HG03575 (cell line): ENCODE measurements around the gene GSG1L.
"Not testable (repeated sequence)": the region's sequence is repeated elsewhere in the genome, so short reads cannot be mapped to it uniquely, and the experiment has no call there.

Experiments
- ATAC-seq: cut with Tn5 transposase; IDR thresholded peaks from one replicate; pipeline ENCODE4 v1.9.1; 2021; ENCODE audit not compliant: unreplicated experiment, insufficient number of reproducible peaks, low FRiP score; ENCODE audit errors: extremely low read depth

GSG1L gene

DNA sequence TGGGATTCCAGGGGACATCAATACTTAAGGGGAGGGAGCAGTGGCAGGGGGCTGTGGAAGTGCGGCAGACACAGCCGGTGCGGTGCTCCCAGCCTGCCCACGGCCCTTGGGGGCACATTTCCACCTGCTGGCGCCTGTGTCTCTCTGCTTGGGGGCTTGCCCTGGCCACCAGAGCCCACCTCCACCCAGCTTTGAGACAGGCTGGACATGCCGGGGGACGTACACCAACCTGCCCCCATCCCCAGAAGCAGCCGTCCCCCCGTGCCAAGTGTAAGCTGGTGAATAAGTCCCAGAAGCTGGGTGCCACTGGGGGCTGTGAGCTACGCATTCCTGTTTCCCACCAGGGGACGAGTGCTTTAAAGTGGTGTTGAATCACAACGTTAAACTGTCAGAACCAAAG lies 172.6 kb downstream of the GSG1L start:
- no peak for ATAC-seq

DNA sequence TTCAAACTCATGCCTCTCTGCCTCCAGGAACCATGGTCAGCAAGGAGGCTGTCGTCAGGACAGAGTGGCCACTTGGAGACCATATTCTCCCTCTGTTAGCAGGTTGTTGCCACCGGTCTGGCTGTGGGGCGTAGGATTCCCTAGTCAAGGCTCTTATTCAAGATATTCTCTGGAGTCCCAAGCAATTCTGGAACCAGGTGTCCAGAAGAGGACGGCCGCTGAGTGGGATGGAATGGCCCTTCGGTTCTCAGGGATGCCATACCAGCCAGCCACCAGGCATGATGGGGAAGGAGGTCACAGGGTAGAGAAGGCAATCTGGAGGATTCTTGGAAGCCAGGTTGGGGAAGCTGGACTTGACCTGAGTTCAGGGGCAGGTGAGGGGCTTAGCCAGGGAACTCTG lies 173.5 kb downstream of the GSG1L start:
- no peak for ATAC-seq

DNA sequence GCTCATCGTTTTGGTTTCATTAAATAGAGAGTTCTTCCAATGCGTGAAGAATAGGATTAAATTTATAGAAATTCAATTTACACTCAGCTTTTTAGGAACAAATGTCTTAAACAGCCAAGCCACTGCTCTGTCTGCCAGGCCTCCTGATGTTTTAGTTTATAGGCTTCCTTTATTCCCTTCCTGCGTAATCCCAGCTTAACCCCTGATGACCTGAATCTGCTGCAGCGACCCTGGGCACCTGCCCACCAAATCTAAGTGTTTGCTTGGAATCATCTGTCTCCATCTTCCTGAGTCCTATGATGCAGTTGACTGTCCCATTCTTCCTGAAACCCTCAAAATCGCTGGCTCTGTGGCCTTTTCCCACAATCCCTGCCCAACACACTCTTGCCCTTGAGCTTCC lies 179.9 kb downstream of the GSG1L start:
- no peak for ATAC-seq

DNA sequence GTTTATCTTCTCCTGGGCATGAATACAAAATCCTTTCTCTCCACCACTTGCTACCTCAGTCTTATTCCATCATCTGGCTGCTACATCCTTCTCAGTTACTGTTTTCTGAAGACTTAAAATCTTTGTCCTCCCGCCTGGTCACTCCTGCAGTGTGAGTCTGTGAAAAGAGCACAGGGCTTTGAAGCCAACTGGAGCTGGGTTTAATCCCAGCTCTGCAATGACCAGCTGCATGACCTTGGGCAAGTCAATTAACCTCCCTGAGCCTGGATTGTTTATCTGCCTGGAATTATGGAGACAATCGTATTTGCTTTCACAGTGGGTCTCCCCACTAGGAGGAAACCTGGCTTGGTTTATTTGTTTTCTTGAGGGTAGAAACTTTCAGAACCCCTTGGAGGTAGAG lies 183.2 kb downstream of the GSG1L start:
- ATAC-seq: no peak

DNA sequence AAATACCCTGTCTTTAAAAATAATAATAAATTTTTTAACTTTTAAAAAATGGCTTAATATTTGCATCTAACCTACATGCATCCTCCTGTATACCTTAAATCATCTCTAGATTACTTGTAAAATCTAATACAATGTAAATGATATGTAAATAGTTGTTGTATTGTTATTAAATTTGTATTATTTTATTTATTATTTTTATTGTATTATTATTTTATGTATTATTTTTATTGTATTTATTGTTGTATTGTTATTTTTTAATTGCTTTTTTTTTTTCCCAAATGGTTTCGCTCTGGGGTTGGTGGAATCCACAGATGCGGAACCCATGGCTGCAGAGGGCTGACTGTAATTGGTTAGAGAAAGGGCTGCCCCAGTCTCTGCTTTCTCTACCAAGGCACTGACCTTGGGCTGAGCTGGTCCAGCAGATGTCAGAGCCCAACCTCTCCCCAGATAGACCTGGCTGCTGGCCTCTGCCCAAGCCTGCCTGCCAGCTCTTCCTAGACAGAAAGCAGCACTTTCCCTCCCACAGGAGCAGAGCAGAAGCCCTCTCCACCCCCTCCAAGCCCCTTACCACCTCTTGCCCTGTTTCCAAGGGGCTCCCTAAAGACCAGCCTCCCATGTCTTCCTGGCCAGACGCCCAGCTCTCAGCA lies 183.8 kb downstream of the GSG1L start:
- no peak for ATAC-seq

DNA sequence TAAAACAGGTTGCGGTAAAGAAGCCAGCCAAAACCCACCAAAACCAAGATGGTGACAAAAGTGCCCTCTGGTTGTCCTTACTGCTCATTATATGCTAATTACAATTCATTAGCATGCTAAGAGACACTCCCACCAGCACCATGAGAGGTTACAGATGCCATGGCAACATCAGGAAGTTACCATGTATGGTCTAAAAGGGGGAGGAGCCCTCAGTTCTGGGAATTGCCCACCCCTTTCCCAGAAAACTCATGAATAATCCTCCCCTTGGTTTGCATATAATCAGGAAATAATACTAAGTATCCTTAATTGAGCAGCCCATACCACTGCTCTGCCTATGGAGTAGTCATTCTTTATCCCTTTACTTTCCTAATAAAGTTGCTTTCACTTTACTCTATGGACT lies 190.9 kb downstream of the GSG1L start:
- not testable (repeated sequence) for ATAC-seq

DNA sequence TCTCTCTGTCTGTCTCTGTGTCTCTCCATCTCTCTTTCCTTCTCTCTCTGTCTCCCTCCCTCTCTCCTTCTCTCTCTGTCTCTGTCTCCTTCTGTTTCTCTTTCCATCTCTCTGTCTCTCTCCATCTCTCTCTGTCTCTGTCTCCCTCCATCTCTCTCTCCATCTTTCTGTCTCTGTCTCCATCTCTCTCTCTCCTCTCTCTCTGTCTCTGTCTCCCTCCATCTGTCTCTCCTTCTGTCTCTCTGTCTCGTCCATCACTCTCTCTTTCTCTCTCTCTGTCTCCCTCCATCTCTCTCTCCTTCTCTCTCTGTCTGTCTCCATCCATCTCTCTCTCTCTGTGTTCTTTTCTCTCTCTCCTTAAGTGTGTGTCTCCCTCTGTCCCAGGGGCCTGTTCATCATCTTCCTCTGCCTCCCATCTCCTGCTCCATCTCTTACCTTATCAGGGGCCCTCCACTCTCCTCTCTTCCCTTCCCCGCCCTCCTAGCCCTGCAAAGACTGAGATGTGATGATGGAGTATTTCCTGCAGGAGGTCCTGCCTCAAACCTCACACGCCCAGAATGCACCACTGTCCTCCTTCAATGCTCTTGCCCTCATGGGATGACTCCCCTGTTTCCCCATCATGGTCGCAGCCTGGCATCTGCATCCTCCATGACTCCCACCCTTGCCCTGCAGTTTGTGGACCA lies 193.3 kb downstream of the GSG1L start:
- no peak for ATAC-seq

DNA sequence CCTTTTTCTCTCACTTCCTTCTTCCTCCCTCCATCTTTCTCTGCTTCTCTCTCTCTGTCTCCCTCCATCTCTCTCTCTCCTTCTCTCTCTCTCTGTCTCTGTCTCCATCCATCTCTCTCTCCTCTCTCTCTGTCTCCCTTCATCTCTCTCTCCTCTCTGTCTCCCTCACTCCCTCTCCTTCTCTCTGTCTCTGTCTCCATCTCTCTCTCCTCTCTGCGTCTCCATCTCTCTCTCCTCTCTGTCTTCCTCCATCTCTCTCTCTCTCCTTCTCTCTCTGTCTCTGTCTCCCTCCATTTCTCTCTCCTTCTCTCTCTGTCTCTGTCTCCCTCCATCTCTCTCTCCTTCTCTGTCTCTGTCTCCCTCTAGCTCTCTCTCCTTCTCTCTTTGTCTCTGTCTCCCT lies 194.1 kb downstream of the GSG1L start:
- no peak for ATAC-seq

DNA sequence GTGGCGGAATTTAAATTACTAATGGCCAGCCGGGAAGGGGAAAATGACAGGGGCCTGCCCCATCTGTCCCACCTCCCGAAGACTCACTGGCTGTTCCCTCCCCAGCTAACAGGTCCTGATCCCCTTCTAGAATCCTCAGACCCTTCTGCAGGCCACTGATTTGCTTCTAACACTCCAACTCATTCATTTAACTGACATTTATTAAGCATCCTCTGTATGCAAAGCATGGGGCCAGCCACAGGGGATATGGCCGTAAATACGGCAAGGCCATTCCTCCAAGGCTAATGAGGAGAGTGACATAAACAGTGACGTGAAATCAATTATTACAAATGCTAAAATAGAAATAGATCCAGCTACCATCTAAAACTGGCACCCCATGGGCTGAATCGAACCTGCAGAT lies 195.3 kb downstream of the GSG1L start:
- no peak for ATAC-seq

DNA sequence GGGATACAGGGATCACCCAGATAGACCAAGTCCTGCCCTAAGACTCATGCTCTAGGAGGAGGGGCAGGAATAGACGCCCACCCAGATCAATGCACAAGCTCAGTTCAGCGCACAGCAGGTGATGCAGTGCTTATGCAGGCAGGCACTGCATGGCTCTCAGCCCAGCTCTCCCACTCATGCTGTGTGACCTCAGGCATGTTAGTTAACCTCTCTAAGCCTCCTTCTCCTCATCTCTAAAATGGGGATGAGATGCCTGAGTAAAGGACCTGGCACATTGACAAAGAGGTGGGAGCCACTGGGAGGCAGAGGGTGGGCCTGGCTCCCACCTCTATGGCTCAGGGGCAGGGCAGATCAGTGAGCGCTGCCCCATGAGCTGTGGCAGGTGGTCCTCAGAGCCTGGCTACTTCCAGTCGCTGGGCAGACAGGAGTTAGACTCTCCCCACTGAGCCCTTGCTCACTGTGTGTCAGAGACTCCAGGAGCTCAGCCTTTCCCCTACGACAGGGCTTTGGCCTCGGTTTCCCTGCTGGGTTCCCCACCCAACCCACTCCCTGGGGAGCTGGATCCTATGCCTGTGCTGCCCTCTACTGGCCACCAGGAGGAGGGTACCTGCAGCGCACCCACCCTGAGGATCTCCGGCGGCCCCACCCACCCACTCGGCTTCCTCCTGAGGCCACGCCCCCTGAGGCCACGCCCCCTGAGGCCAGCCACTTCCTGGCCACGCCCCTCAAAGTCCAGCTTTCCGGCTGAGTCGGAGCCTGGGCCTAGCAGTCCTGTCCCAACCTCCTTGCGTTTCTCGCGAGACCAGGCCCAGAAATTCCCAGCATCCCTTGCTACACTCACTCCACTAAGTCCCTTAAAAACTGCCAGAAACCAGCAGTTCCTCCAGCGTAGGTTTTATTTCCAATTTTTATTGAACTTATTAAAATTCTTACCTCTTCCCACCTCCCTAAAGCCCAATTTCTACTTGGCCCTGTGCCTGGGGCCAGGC lies 196.1 kb downstream of the GSG1L start:
- no peak for ATAC-seq

DNA sequence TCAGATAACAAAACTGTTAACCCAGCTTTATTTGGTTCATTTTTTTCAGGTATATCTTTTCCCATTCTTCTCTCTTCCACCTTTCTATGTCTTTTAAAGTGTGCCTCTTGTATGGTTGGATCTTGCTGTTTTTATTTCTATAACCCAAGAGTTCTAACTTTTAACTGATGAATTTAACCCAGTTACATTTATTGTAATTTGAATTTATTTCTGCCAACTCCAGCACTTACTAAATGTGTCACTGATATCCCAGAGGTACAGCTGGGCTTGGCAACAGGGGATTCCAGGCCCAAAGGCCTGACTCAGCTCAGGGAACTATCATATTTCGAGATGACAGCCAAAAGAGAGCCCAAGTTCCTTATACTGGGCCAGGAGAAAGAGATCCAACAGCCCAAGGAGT lies 200.1 kb downstream of the GSG1L start:
- no peak for ATAC-seq

DNA sequence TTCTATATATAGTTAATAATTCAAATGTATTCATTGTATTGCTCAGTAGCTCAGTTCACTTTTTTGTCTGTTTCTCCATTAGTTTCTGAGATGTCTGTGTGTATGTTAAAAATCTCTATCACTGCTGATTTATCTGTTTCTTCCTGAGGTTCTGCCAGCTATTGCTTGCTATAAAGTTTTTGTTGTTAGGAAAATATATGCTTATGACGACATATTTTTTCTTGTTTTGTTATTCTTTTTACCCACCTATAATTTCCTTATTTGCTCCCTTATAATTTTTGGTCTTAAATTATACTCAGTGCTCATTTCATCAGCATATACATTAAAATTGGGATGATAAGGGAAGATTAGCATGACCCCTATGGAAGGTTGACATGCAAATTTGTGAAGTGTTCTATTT lies 200.6 kb downstream of the GSG1L start:
- no peak for ATAC-seq

DNA sequence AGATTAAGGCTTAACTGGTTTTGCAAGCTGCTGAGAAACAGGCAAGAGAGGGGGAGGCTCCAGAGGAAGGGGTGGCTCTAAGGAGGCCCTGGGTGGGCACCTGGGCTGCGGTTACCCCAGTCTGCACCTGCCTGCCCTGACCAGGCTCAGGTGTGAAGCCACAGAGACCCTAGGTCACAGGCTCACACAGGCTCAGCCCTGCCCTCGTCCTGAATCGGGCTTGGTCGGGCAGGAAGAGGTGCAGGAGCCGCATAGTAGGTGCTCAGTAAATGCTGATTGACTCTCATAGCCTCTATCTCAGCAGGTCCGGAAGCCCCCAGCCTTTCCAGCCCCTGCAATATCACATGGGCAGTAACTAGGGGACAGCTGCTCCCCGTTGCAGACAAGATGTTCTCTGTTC lies 203.4 kb downstream of the GSG1L start:
- ATAC-seq: no peak

DNA sequence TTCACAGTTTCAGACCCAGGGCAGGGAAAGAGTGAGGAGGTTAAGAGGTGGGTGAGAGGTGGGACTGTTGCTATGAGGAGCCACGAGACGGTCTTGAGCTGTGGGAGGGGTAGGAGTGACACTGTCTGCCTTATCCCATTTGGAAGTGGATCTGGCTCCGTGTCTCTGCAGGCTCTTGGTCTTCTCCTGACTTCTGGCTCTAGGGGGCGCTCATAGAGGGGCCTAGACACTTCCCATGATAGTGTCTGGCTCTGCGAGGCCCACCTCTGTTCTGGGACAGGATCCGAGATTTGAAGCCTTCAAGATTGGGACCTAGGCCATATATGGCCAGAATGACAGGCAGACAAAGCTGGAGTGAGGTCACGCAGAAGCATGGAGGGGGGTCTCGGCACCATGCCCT lies 204.5 kb downstream of the GSG1L start:
- no peak for ATAC-seq

DNA sequence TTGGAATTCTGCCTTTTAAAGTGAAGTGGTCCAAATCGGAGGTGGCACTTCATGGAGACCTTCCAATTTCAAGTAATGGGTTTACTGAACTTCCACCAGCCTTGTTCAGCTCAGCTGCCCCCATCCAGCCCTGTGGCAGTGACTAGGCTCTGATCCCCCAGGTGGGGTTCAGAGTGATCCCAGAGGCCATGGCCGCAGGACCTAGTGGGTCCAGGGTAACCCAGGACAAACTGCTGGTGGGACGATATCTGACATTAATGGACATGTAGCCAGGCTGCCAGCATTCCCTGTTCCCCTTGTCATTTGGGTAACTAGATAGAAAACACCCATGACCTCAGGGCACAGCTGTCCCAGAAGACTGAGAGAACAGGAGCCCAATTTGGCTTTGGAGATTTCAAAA lies 209.9 kb downstream of the GSG1L start:
- no peak for ATAC-seq

DNA sequence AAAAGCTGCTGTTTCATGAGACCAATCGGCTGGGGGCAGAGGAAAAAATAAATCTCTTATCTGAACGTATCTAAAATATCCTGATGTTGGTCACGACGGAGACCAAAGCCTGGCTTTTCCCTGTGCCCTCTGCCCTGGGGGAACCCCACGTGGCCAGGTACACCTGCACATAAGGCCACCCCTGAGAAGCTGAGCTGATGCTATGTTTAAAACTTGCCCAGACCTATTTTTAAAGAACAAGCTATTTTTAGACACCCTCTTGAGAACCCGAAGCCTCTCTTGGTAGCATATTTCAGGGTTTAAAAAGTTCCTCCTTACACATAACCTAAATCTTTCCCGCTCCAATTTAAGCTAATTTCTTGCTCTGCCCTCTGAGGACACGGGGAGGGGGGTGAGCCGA lies 210.4 kb downstream of the GSG1L start:
- ATAC-seq: no peak

DNA sequence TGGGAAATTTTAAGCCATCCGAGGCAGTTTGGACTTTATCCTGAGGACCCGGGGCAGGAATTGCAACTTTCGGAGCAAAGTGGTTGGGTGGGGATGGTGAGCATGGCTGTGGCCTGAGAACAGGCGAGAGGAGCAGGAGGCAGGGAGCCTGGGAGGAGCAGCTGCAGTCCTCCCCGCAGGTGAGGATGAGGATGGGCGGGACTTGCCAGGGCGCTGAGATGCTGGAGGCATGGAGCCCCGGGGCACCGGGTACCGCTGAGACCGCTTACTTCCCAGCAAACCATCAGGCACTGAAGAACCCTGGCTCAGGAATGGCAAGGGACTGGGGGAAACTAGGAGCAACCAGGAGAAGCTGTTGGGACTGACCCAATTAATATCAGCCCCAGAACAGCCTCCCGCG lies 210.8 kb downstream of the GSG1L start:
- no peak for ATAC-seq

DNA sequence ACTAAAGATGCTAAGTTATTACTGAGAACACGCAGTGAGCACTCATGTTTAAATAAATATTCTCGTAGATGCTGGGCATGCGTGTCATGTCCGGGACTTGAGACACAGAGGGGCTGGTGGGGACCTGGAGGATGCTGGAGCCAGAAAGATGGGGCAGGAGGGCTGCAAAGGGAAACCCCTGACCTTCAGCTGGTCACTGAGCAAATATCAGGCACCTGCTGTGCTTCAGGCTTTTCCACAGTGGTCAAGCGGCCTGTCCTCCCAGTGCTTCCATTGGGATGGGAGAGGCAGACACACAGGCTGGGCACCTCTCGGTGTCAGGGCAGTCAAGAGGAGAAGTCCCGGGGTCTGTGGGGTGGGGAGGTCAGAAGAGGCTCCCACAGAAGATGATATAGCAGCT lies 211.4 kb downstream of the GSG1L start:
- ATAC-seq: no peak

DNA sequence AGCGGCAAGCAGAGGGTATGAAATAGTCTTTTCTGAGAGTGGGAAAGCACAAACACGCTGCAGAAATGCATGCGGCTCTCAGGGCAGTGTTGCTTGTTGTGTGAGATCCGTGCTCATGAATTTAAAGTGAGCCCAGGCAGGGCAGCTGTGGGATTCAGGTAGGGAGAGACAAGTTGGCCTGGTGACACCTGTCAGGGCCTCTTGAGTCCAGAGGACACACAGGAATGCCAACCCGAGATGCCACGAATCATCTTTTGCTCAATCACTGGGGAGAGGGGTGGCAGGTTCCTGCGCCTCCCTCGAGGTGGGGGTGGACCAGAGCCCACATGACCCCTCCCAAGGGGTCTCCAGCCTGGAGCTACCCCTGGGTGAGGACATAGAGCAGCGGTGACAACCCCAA lies 211.9 kb downstream of the GSG1L start:
- no peak for ATAC-seq

DNA sequence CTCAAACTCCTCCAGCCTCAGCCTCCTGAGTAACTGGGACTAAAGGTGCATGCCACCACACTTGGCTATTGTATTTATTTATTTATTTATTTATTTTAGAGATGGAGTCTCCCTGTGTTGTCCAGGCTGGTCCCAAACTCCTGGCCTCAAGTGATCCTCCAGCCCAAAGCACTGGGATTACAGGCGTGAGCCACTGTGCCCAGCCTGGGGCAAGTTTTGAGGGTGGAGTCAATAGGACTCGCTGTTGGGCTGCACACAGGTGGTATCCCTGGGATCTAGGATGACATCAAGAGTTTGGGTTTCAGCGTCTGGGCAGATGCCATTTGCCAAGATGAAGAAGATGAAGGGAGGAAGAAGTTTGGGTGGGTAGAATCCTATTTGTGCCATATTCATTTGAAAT lies 213.9 kb downstream of the GSG1L start:
- no peak for ATAC-seq
